ENCODE results near the gene ASPN. TPM values are rescaled to one million over a fixed set of nuclear protein-coding genes. Genes with fewer than 3 reads are reported as not detected.

ASPN gene
- total and polyA plus RNA-seq, 2 experiments from 2014 or later, result 0.82 TPM; not detected in 1

GRCh38 chr9:92516521-92516920 lies 34.2 kb upstream of the ASPN start:
- no peaks in the 10 kb centered on the region for H3K9me3 Mint-ChIP-seq
- no peak overlapping the region for H3K4me3 Mint-ChIP-seq
- H3K4me3 ChIP-seq, result no peak overlapping the region
- DNase-seq (ENCODE audit: low spot score) (no peak), ATAC-seq (no peak)
- H3K36me3 Mint-ChIP-seq (ENCODE audit: low read depth), result no peaks in the 10 kb centered on the region
- H3K4me1 Mint-ChIP-seq, result peaks cover 6% of the 10 kb centered on the region; the same call in 2 of the 3 replicates
- no peak overlapping the region for H2AFZ ChIP-seq
- peaks cover 7% of the 10 kb centered on the region; the same call in 1 of the 2 replicates for H3K4me1 ChIP-seq (ENCODE audit: insufficient read depth)
- H3K36me3 ChIP-seq (ENCODE audit: insufficient read depth), result no peaks in the 10 kb centered on the region
- H3K27ac ChIP-seq (ENCODE audit: low read depth), result no peak overlapping the region
- TF ChIP-seq STAT1 (IDR thresholded peaks at IDR 0.05; ENCODE audit: unreplicated experiment) (no peak), REST (IDR thresholded peaks at IDR 0.05; ENCODE audit: unreplicated experiment) (no peak), ZNF462 (CRISPR knock-in tag; IDR thresholded peaks at IDR 0.05) (no peak), POLR2AphosphoS5 (IDR thresholded peaks at IDR 0.05; ENCODE audit: low read depth) (no peak), CTCF (conservative IDR thresholded peaks at IDR 0.05; ENCODE audit: low read depth in 2 of 2) (no peak), NANOG (IDR thresholded peaks at IDR 0.05; ENCODE audit: borderline replicate concordance) (no peak), CREB1 (CRISPR knock-in tag; IDR thresholded peaks at IDR 0.05; ENCODE audit: low read depth) (no peak), JUNB (IDR thresholded peaks at IDR 0.05; ENCODE audit: unreplicated experiment) (no peak), ZNF114 (CRISPR knock-in tag; IDR thresholded peaks at IDR 0.05) (no peak), EZH2phosphoT487 (IDR thresholded peaks at IDR 0.05; ENCODE audit: unreplicated experiment) (no peak), ZNF331 (CRISPR knock-in tag; IDR thresholded peaks at IDR 0.05; ENCODE audit: low read depth) (no peak), EZH2 (IDR thresholded peaks at IDR 0.05; ENCODE audit: low read depth, unreplicated experiment) (no peak), ETS1 (IDR thresholded peaks at IDR 0.05) (no peak)
- no peaks in the 10 kb centered on the region for H3K27me3 ChIP-seq (ENCODE audit: insufficient read depth)
- H3K27me3 Mint-ChIP-seq (ENCODE audit: insufficient read depth, low read depth, poor library complexity), result peaks cover 6% of the 10 kb centered on the region
- no peak overlapping the region for H3K4me2 ChIP-seq
- no peaks in the 10 kb centered on the region for H3K9me2 ChIP-seq (ENCODE audit: insufficient read depth)
- no peaks in the 10 kb centered on the region for H4K20me1 ChIP-seq (replicated peaks; ENCODE audit: insufficient read depth)
- no peaks in the 10 kb centered on the region for H3F3A ChIP-seq (replicated peaks; ENCODE audit: low read depth)
- H3K27ac Mint-ChIP-seq, result no peak overlapping the region
- H3K79me2 ChIP-seq (replicated peaks; ENCODE audit: insufficient read depth), result no peaks in the 10 kb centered on the region

Measured in GM23338 (cell line).